ENCODE data around the gene OSBP2.

DNA sequence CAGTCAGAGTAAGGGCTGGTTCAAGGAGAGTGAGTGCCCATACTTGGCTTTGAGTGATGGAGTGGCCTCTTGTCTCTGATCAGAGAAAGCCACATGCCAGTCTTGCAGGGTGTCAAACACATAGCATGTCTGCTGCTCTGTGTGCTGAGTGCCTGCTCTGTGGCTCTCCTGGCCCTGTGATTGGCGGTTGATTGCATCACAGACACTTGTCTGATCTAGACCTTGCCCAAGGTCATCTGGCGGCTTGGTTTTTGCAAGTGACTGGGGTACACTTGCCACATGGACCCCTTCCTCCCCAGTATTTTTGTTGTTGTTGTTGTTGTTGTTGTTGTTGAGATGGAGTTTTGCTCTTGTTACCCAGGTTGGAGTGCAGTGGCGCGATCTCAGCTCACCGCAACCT is 10.3 kb downstream of the OSBP2 start:
- TF ChIP-seq CTCF (conservative IDR thresholded peaks at IDR 0.05; ENCODE audit: low read depth in 2 of 2) (no peak), EZH2 (IDR thresholded peaks at IDR 0.05; ENCODE audit: low read depth, unreplicated experiment) (no peak)
